GM10248 (cell line): ENCODE measurements around the gene DLK1.

Source experiments
- CTCF ChIA-PET: fragments of 300-600 bp; sonication (Branson Sonifier 250); formaldehyde crosslinking; extraction: SDS; loops from one replicate; lab custom pipeline; 2021; ENCODE audit warnings: antibody characterized with exemption; lab: Yijun Ruan, JAX
- POLR2A ChIA-PET: fragments of 350-650 bp; sonication (Branson Sonifier 250); formaldehyde crosslinking; extraction: SDS; loops from one replicate; lab custom pipeline; 2020; ENCODE audit warnings: antibody characterized with exemption; lab: Yijun Ruan, JAX
- DNase-seq: peaks from one replicate; pipeline ENCODE4 v3.0.0; 2012; ENCODE audit errors: extremely low spot score
- TF ChIP-seq, protein P1 (sequence below): IDR thresholded peaks from 2 replicates; pipeline ENCODE4 v1.5.1; 2012; ENCODE audit warnings: mild to moderate bottlenecking, low read depth; ENCODE audit errors: extremely low read depth, missing control alignments, control extremely low read depth

DLK1 gene

DNA sequence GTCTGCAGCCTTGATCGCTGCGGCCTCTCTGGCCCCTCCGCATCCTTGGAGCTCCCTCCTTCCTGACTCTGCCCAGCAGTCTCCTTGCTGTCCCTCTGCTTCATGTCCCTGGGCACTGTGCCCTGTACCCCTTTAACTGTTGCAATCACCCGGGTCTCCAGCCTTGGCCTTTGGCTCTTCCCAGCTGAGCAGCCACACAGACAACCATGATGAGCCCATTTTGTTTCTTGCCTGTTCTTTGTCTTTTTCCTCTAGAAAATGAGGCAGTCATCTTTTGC lies 58.6 kb downstream of the DLK1 start:
- TF ChIP-seq, protein P1, sequence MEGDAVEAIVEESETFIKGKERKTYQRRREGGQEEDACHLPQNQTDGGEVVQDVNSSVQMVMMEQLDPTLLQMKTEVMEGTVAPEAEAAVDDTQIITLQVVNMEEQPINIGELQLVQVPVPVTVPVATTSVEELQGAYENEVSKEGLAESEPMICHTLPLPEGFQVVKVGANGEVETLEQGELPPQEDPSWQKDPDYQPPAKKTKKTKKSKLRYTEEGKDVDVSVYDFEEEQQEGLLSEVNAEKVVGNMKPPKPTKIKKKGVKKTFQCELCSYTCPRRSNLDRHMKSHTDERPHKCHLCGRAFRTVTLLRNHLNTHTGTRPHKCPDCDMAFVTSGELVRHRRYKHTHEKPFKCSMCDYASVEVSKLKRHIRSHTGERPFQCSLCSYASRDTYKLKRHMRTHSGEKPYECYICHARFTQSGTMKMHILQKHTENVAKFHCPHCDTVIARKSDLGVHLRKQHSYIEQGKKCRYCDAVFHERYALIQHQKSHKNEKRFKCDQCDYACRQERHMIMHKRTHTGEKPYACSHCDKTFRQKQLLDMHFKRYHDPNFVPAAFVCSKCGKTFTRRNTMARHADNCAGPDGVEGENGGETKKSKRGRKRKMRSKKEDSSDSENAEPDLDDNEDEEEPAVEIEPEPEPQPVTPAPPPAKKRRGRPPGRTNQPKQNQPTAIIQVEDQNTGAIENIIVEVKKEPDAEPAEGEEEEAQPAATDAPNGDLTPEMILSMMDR = no peak
- CTCF ChIA-PET = no interaction called here
- no peak for DNase-seq
- POLR2A ChIA-PET = no interaction called here

DNA sequence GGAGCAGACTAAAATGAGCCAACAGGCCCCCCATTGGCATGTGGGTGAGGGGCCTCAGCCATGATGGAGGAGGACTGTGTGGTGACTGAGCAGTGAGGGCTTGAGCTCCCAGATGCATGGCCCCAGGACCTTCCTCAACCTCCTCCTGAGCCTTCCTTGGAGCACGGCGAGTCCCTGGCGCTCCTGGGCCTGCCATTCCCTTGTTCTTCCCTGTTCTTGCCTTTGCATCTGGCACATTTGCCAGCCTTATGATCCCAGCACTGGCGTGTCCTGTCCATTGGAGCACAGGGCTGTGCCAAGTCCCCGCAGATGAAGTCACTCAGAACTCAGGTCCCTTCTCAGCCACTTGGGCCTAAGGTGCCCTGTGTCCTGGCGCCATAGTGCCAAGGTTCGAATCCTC lies 58.9 kb downstream of the DLK1 start:
- ChIA-PET POLR2A (no interaction called here), CTCF (no interaction called here)
- TF ChIP-seq, protein P1 = no peak
- DNase-seq = no peak

DNA sequence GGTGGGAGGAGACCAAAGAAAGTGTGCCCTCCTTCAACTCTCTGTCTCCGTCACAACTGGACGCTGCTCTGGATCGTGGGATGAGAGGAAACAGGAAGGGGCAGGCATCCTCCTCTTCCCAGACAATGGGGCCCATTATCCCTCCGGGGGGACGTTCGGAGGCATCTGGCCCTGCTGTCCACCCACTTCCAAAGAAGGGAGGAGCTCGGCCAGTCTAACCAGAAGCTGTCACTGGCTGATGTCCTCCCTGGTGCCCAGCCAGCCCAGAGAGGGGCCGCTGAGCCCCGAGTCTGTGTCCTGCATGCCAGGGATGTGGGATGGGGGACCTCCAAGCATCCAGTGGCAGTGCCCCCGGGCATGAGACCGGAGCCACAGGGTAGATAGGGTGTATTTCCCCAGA lies 59.4 kb downstream of the DLK1 start:
- TF ChIP-seq, protein P1 = no peak
- CTCF ChIA-PET = no interaction called here
- POLR2A ChIA-PET = no interaction called here
- DNase-seq = no peak

DNA sequence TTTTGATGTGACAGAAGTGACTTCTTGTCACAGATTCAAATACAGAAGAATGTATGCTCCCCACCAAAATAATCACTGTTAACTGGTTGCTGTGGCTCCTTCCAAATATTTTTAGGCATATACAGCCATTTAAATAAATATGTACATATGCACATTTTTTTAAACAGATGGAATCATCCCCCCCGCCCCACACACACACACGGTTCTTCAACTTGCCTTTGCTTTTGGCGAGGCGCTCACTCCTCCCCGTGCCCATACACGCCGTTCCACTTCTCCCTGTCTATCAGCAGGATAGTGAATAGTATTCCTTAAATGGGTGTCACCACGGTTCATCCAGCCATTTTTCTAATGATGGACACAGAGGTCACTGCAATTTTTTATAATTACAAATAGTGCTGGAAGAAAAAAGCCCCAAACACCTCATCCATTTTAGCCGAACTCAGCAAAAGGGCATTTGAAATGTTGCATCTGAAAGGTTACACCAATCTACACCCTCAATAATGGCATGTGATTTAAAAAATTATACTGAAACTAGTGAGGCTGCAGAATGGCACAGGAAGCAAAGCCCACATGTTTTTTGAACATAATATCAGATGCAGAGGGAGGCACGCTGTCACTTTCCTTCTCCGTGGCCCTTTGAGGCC lies 60.0 kb downstream of the DLK1 start:
- DNase-seq = no peak
- POLR2A ChIA-PET = no interaction called here
- CTCF ChIA-PET = no interaction called here
- TF ChIP-seq, protein P1 = no peak

DNA sequence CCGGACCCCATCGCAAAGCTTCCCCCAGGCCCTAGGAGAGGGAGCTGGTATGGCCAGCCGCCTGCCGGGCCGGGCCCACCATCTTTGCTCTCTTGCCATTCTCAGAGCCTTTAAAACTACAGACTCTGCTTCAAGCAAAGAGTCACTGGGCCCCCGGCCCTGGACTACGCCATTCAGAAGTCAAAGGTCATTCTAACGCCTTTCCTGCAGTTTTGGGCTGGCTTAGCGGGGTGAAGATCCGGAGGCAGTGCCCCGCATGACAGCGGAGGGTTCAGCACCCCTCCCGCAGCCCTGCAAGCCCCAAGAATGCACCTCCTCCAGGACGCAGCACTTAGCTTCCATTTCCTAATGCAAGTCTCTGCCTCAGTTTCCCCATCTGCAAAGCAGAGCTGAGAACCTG lies 61.0 kb downstream of the DLK1 start:
- TF ChIP-seq, protein P1 = no peak
- DNase-seq = no peak
- CTCF ChIA-PET = no interaction called here
- POLR2A ChIA-PET = no interaction called here
